H9 (cell line): Measurements from ENCODE around the gene CNOT6. TPM values are rescaled to one million over a fixed set of nuclear protein-coding genes. Genes with fewer than 3 reads are reported as not detected.

Source experiments
- DNase-seq: peaks from one replicate; pipeline ENCODE4 v3.0.0-alpha.2; 2017
- H2AFZ ChIP-seq: one replicate; pipeline ENCODE4 v1.6.1; 2013; ENCODE audit warnings: mild to moderate bottlenecking, low read length, control low read depth, moderate library complexity
- H2AK5ac ChIP-seq: 2 replicates; pipeline ENCODE4 v1.6.1; 2013; ENCODE audit warnings: low read length, control low read depth, mixed read lengths; ENCODE audit not compliant: insufficient read length
- H2BK120ac ChIP-seq: one replicate; pipeline ENCODE4 v1.6.1; 2013; ENCODE audit warnings: low read depth, mild to moderate bottlenecking, low read length, control low read depth, inconsistent platforms; ENCODE audit not compliant: poor library complexity, severe bottlenecking
- H2BK12ac ChIP-seq: 2 replicates; pipeline ENCODE4 v1.6.1; 2013; ENCODE audit warnings: low read length, control low read depth, mixed read lengths, low read depth; ENCODE audit not compliant: insufficient read length
- H2BK15ac ChIP-seq: 2 replicates; pipeline ENCODE4 v1.6.1; 2013; ENCODE audit warnings: low read depth, low read length, control low read depth
- H2BK20ac ChIP-seq: one replicate; pipeline ENCODE4 v1.6.1; 2013; ENCODE audit warnings: low read depth, mild to moderate bottlenecking, low read length, control low read depth, inconsistent platforms; ENCODE audit not compliant: poor library complexity, severe bottlenecking
- H2BK5ac ChIP-seq: 2 replicates; pipeline ENCODE4 v1.6.1; 2013; ENCODE audit warnings: low read length, control low read depth, mixed read lengths; ENCODE audit not compliant: insufficient read length
- H3K14ac ChIP-seq: 2 replicates; pipeline ENCODE4 v1.6.1; 2013; ENCODE audit warnings: low read length, control low read depth; ENCODE audit not compliant: insufficient read depth
- H3K18ac ChIP-seq: 2 replicates; pipeline ENCODE4 v1.6.1; 2013; ENCODE audit warnings: low read depth, mild to moderate bottlenecking, mixed read lengths, low read length, control low read depth; ENCODE audit not compliant: insufficient read length
- H3K23ac ChIP-seq: 2 replicates; pipeline ENCODE4 v1.6.1; 2013; ENCODE audit warnings: low read length, control low read depth, mixed read lengths, low read depth; ENCODE audit not compliant: insufficient read length
- H3K23me2 ChIP-seq: 2 replicates; pipeline ENCODE4 v1.6.1; 2013; ENCODE audit warnings: low read depth, mild to moderate bottlenecking, mixed read lengths, low read length, control low read depth; ENCODE audit not compliant: insufficient read length, poor library complexity, severe bottlenecking
- H3K27ac ChIP-seq: 2 replicates; pipeline ENCODE4 v1.5.1; 2013; ENCODE audit warnings: low read length, control low read depth, mixed read lengths, low read depth; ENCODE audit not compliant: insufficient read length
- H3K27me3 ChIP-seq: 2 replicates; pipeline ENCODE4 v1.6.1; 2013; ENCODE audit warnings: low read length, control low read depth, inconsistent platforms; ENCODE audit not compliant: insufficient read depth
- H3K4ac ChIP-seq: 2 replicates; pipeline ENCODE4 v1.6.1; 2013; ENCODE audit warnings: low read depth, mild to moderate bottlenecking, control low read depth, inconsistent platforms, low read length, moderate library complexity
- H3K4me1 ChIP-seq: 2 replicates; pipeline ENCODE4 v1.6.1; 2013; ENCODE audit warnings: low read length, control low read depth, inconsistent platforms; ENCODE audit not compliant: insufficient read depth
- H3K4me2 ChIP-seq: 2 replicates; pipeline ENCODE4 v1.6.1; 2013; ENCODE audit warnings: low read length, control low read depth, mixed read lengths; ENCODE audit not compliant: insufficient read length, insufficient read depth
- H3K56ac ChIP-seq: 2 replicates; pipeline ENCODE4 v1.6.1; 2013; ENCODE audit warnings: low read depth, mild to moderate bottlenecking, mixed read lengths, low read length, control low read depth; ENCODE audit not compliant: insufficient read length
- H3K79me1 ChIP-seq: 2 replicates; pipeline ENCODE4 v1.6.1; 2013; ENCODE audit warnings: low read depth, mild to moderate bottlenecking, moderate library complexity, low read length, control low read depth, inconsistent platforms; ENCODE audit not compliant: insufficient read depth, poor library complexity, severe bottlenecking
- H3K79me2 ChIP-seq: 2 replicates; pipeline ENCODE4 v1.6.1; 2013; ENCODE audit warnings: low read length, control low read depth, inconsistent platforms; ENCODE audit not compliant: insufficient read depth
- H3K9ac ChIP-seq: 2 replicates; pipeline ENCODE4 v1.6.1; 2013; ENCODE audit warnings: low read length, control low read depth, mixed read lengths; ENCODE audit not compliant: insufficient read length; ENCODE audit errors: extremely low read depth
- H3K9me3 ChIP-seq: one replicate; pipeline ENCODE4 v1.6.1; 2013; ENCODE audit warnings: low read depth, low read length, inconsistent platforms; ENCODE audit not compliant: control insufficient read depth
- H3T11ph ChIP-seq: one replicate; pipeline ENCODE4 v1.6.1; 2013; ENCODE audit warnings: mild to moderate bottlenecking, low read length, control low read depth, inconsistent platforms
- H4K20me1 ChIP-seq: one replicate; pipeline ENCODE4 v1.6.1; 2013; ENCODE audit not compliant: control insufficient read depth, insufficient read length, insufficient read depth
- H4K5ac ChIP-seq: 2 replicates; pipeline ENCODE4 v1.6.1; 2013; ENCODE audit warnings: low read depth, mild to moderate bottlenecking, mixed read lengths, low read length, control low read depth; ENCODE audit not compliant: insufficient read length
- H4K8ac ChIP-seq: replicated peaks from 2 replicates; pipeline ENCODE4 v1.6.1; 2013; ENCODE audit warnings: low read length, control low read depth, mixed read lengths, low read depth; ENCODE audit not compliant: insufficient read length
- H4K91ac ChIP-seq: 2 replicates; pipeline ENCODE4 v1.6.1; 2013; ENCODE audit warnings: low read depth, mild to moderate bottlenecking, moderate library complexity, mixed read lengths, low read length, control low read depth; ENCODE audit not compliant: insufficient read length
- H3K27ac Mint-ChIP-seq, 3 experiments: 2 replicates in 2 of 3; 3 replicates in 1 of 3; pipeline ENCODE4 v1.8.0; 2020 to 2021; ENCODE audit warnings: mixed read lengths in 3 of 3, mild to moderate bottlenecking in 1 of 3, moderate library complexity in 1 of 3
- H3K27me3 Mint-ChIP-seq: 2 replicates; pipeline ENCODE4 v1.8.0; 2021; ENCODE audit warnings: low read depth, mild to moderate bottlenecking, moderate library complexity, mixed read lengths
- H3K36me3 Mint-ChIP-seq, 3 experiments: 2 replicates in 2 of 3; 3 replicates in 1 of 3; pipeline ENCODE4 v1.8.0; 2020 to 2021; ENCODE audit warnings: low read depth in 3 of 3, mixed read lengths in 3 of 3; ENCODE audit not compliant: insufficient read depth in 1 of 3
- H3K4me1 Mint-ChIP-seq, 2 experiments: 2 replicates each; pipeline ENCODE4 v1.8.0; 2020; ENCODE audit warnings: mixed read lengths in 2 of 2
- H3K4me3 Mint-ChIP-seq, 2 experiments: 2 replicates in 1 of 2; 3 replicates in 1 of 2; pipeline ENCODE4 v1.8.0; 2020 to 2021; ENCODE audit warnings: mild to moderate bottlenecking in 2 of 2, mixed read lengths in 2 of 2, moderate library complexity in 1 of 2
- H3K9me3 Mint-ChIP-seq, 2 experiments: 2 replicates in 1 of 2; 3 replicates in 1 of 2; pipeline ENCODE4 v1.8.0; 2020; ENCODE audit warnings: mild to moderate bottlenecking in 2 of 2, mixed read lengths in 2 of 2, moderate library complexity in 1 of 2
- CTCF ChIP-seq: fragments of 200-600 bp; sonication (generic); conservative IDR thresholded peaks from 3 replicates; pipeline ENCODE4 v1.8.0; 2021; ENCODE audit warnings: antibody characterized with exemption, mild to moderate bottlenecking
- WGBS: extraction: QIAGEN DNeasy Blood & Tissue Kit; methylation state at CpG from one replicate; pipeline ENCODE4 v1.1.7; 2013; ENCODE audit warnings: missing lambda C conversion rate, low lambda C conversion rate, mixed read lengths; ENCODE audit not compliant: insufficient read length; ENCODE audit errors: extremely low coverage; 5-methylcytosine and 5-hydroxymethylcytosine counted together
- total RNA-seq: library from RNA; stranded (reverse); gene quantifications from 2 replicates; pipeline ENCODE4 v1.2.1, GENCODE V29; 2021

CNOT6 gene
- total RNA-seq, 1 experiment from 2014 or later = 45.0 TPM

GRCh38 chr5:180595046-180595379 lies 100.8 kb downstream of the CNOT6 start:
- Histone ChIP-seq H2BK120ac (no peak overlapping the region), H4K8ac (no peak overlapping the region), H3K9ac (no peak overlapping the region), H3K4me2 (no peak overlapping the region), H2AFZ (no peak overlapping the region), H3K9me3 (no peaks in the 10 kb centered on the region), H2BK20ac (no peak overlapping the region), H2AK5ac (no peak overlapping the region), H3K56ac (no peak overlapping the region), H3T11ph (no peak overlapping the region), H2BK5ac (no peak overlapping the region), H3K79me2 (no peaks in the 10 kb centered on the region), H3K4me1 (no peaks in the 10 kb centered on the region), H4K5ac (no peak overlapping the region), H2BK15ac (no peak overlapping the region), H4K91ac (no peak overlapping the region), H2BK12ac (no peak overlapping the region), H3K27ac (no peak overlapping the region), H3K27me3 (peaks cover 14% of the 10 kb centered on the region), H4K20me1 (no peaks in the 10 kb centered on the region), H3K79me1 (no peaks in the 10 kb centered on the region), H3K23ac (no peak overlapping the region), H3K14ac (no peak overlapping the region), H3K23me2 (peaks cover 10% of the 10 kb centered on the region), H3K4ac (no peak overlapping the region), H3K18ac (no peak overlapping the region)
- Mint-ChIP-seq H3K36me3 (peaks cover 0 to 4% (median 0%) of the 10 kb centered on the region in 3 experiments; a peak in 1 of 7 replicates), H3K27ac (no peak overlapping the region), H3K27me3 (peaks cover 39% of the 10 kb centered on the region), H3K4me1 (peaks cover 0 to 3% of the 10 kb centered on the region in 2 experiments; a peak in 2 of 4 replicates), H3K9me3 (no peaks in the 10 kb centered on the region), H3K4me3 (no peak overlapping the region)
- no peak for DNase-seq
- 100% methylated on average over 1 of the region's 2 CpGs for WGBS
- no peak for TF ChIP-seq CTCF
